Small intestine (tissue), 7 donors: ENCODE results near the gene ELMOD1. TPM values are rescaled to one million over a fixed set of nuclear protein-coding genes. Genes with fewer than 3 reads are reported as not detected.

Source experiments
- DNase-seq, 2 donors: peaks; one replicate each; pipeline versions ENCODE4 v3.0.0 to v3.0.0-alpha.2; 2013
- FAIRE-seq: peaks from 2 replicates; lab custom pipeline; 2012; peaks lifted over from hg19 to GRCh38; lab: Jason Lieb, UNC
- H3K27ac ChIP-seq, 3 donors: one replicate each; pipeline ENCODE4 v1.5.1; 2013; ENCODE audit warnings: low read length in 2 of 3, mild to moderate bottlenecking in 2 of 3, control low read depth in 1 of 3, inconsistent platforms in 1 of 3, low read depth in 1 of 3, moderate library complexity in 1 of 3
- H3K27me3 ChIP-seq, 3 donors: one replicate each; pipeline ENCODE4 v1.6.1; 2013; ENCODE audit warnings: low read length in 3 of 3, inconsistent platforms in 1 of 3; ENCODE audit not compliant: control insufficient read depth in 3 of 3, insufficient read depth in 3 of 3
- H3K36me3 ChIP-seq, 3 donors: one replicate each; pipeline ENCODE4 v1.6.1; 2013; ENCODE audit warnings: low read length in 3 of 3, inconsistent platforms in 1 of 3, low read depth in 1 of 3, mild to moderate bottlenecking in 1 of 3, moderate library complexity in 1 of 3; ENCODE audit not compliant: control insufficient read depth in 3 of 3, insufficient read depth in 2 of 3
- H3K4me1 ChIP-seq, 3 donors: one replicate each; pipeline ENCODE4 v1.6.1; 2013; ENCODE audit warnings: low read length in 2 of 3, inconsistent platforms in 1 of 3, low read depth in 1 of 3, mild to moderate bottlenecking in 1 of 3, moderate library complexity in 1 of 3; ENCODE audit not compliant: control insufficient read depth in 3 of 3, insufficient read depth in 2 of 3
- H3K4me3 ChIP-seq, 3 donors: one replicate each; pipeline ENCODE4 v1.5.1; 2013; ENCODE audit warnings: low read length in 3 of 3, control low read depth in 1 of 3, inconsistent platforms in 1 of 3, low read depth in 1 of 3, mild to moderate bottlenecking in 1 of 3, moderate library complexity in 1 of 3
- H3K9me3 ChIP-seq, 2 donors: one replicate each; pipeline ENCODE4 v1.6.1; 2013; ENCODE audit warnings: low read depth in 1 of 2, low read length in 1 of 2; ENCODE audit not compliant: control insufficient read depth in 2 of 2, insufficient read depth in 1 of 2
- WGBS, 3 donors: extraction: QIAGEN DNeasy Blood & Tissue Kit; methylation state at CpG; one replicate each; pipeline ENCODE4 v1.1.7; 2013; 5-methylcytosine and 5-hydroxymethylcytosine counted together
- polyA plus RNA-seq, 4 donors: library from polyadenylated mRNA; stranded (reverse) in 3 of 4; unstranded in 1 of 4; fragments of 200-250 nt in 3 of 4; fragments of 120-200 nt in 1 of 4; gene quantifications; one replicate each; pipeline versions ENCODE4 v1.2.1 to v1.2.3, GENCODE V29; 2013
- donor health status: healthy with polysubstance abuse.
- donor health status: control.
- donor health status: control.
- donor health status: Bipolar disorder and iron deficiency.
- donor health status: healthy.

ELMOD1 gene
- polyA plus RNA-seq, 4 donors = 0.18 to 0.58 TPM; not detected in 2

- Histone ChIP-seq H3K36me3 (no peaks in the 10 kb centered on the region), H3K4me1 (no peaks in the 10 kb centered on the region), H3K4me3 (no peak overlapping the region), H3K27ac (no peak overlapping the region), H3K27me3 (peaks cover 0 to 6% (median 0%) of the 10 kb centered on the region in 3 donors), H3K9me3 (no peaks in the 10 kb centered on the region)
- DNase-seq (no peak), FAIRE-seq (no peak)
- 71 to 78% (median 72%) methylated on average over 10 of the region's 10 CpGs for WGBS, 3 donors
These were observed 74.1 kb downstream of the ELMOD1 start for GRCh38 chr11:107665018-107665417.

GRCh38 chr11:107666911-107667613, 76.1 kb downstream of the ELMOD1 start:
- H3K9me3 ChIP-seq = no peaks in the 10 kb centered on the region
- H3K4me1 ChIP-seq = no peaks in the 10 kb centered on the region
- WGBS, 3 donors = 65 to 67% (median 66%) methylated on average over 8 of the region's 8 CpGs
- H3K4me3 ChIP-seq = no peak overlapping the region
- no peak overlapping the region for H3K27ac ChIP-seq
- DNase-seq = no peak
- peaks cover 0 to 6% (median 0%) of the 10 kb centered on the region in 3 donors for H3K27me3 ChIP-seq
- H3K36me3 ChIP-seq = no peaks in the 10 kb centered on the region
- no peak for FAIRE-seq

- no peaks in the 10 kb centered on the region for H3K36me3 ChIP-seq
- no peaks in the 10 kb centered on the region for H3K4me1 ChIP-seq
- FAIRE-seq (no peak), DNase-seq (no peak)
- H3K27ac ChIP-seq = no peak overlapping the region
- H3K9me3 ChIP-seq = no peaks in the 10 kb centered on the region
- H3K4me3 ChIP-seq = no peak overlapping the region
- H3K27me3 ChIP-seq = peaks cover 0 to 6% (median 0%) of the 10 kb centered on the region in 3 donors
- 86 to 91% (median 87%) methylated on average over 11 of the region's 11 CpGs for WGBS, 3 donors
These were observed 78.3 kb downstream of the ELMOD1 start for GRCh38 chr11:107669191-107669740.

GRCh38 chr11:107669893-107670601, 79.1 kb downstream of the ELMOD1 start:
- Histone ChIP-seq H3K9me3 (no peaks in the 10 kb centered on the region), H3K4me1 (no peaks in the 10 kb centered on the region), H3K27ac (no peak overlapping the region), H3K27me3 (peaks cover 0 to 4% (median 0%) of the 10 kb centered on the region in 3 donors), H3K4me3 (no peak overlapping the region), H3K36me3 (no peaks in the 10 kb centered on the region)
- no peak for FAIRE-seq
- 49 to 64% (median 56%) methylated on average over 4 of the region's 4 CpGs for WGBS, 3 donors
- no peak for DNase-seq

GRCh38 chr11:107675902-107676301, 85.0 kb downstream of the ELMOD1 start:
- FAIRE-seq (no peak), DNase-seq (no peak)
- Histone ChIP-seq H3K4me1 (no peaks in the 10 kb centered on the region), H3K27me3 (no peaks in the 10 kb centered on the region), H3K27ac (no peak overlapping the region), H3K9me3 (no peaks in the 10 kb centered on the region), H3K4me3 (no peak overlapping the region), H3K36me3 (no peaks in the 10 kb centered on the region)
- WGBS, 3 donors = 51 to 81% (median 54%) methylated on average over 2 of the region's 2 CpGs

GRCh38 chr11:107676336-107677057, 85.5 kb downstream of the ELMOD1 start:
- Histone ChIP-seq H3K27me3 (no peaks in the 10 kb centered on the region), H3K4me1 (no peaks in the 10 kb centered on the region), H3K4me3 (no peak overlapping the region), H3K36me3 (no peaks in the 10 kb centered on the region), H3K27ac (no peak overlapping the region), H3K9me3 (no peaks in the 10 kb centered on the region)
- 72 to 82% (median 77%) methylated on average over 8 of the region's 8 CpGs for WGBS, 3 donors
- no peak for DNase-seq
- FAIRE-seq = no peak

GRCh38 chr11:107677924-107678631, 87.1 kb downstream of the ELMOD1 start:
- no peak overlapping the region for H3K4me3 ChIP-seq
- no peaks in the 10 kb centered on the region for H3K4me1 ChIP-seq
- no peaks in the 10 kb centered on the region for H3K36me3 ChIP-seq
- WGBS, 3 donors = 69 to 86% (median 86%) methylated on average over 7 of the region's 7 CpGs
- H3K27me3 ChIP-seq = no peaks in the 10 kb centered on the region
- DNase-seq (no peak), FAIRE-seq (no peak)
- H3K9me3 ChIP-seq = no peaks in the 10 kb centered on the region
- H3K27ac ChIP-seq = no peak overlapping the region

- H3K9me3 ChIP-seq = no peaks in the 10 kb centered on the region
- 68 to 83% (median 81%) methylated on average over 6 of the region's 6 CpGs for WGBS, 3 donors
- H3K4me3 ChIP-seq = no peak overlapping the region
- FAIRE-seq (no peak), DNase-seq (no peak)
- no peaks in the 10 kb centered on the region for H3K27me3 ChIP-seq
- H3K27ac ChIP-seq = no peak overlapping the region
- H3K4me1 ChIP-seq = no peaks in the 10 kb centered on the region
- H3K36me3 ChIP-seq = no peaks in the 10 kb centered on the region
These were observed 87.7 kb downstream of the ELMOD1 start for GRCh38 chr11:107678632-107678971.
